Erythroblast (primary cell): ENCODE data around the gene ELOVL6.

Experiments used
- GATA1 ChIP-seq: IDR thresholded peaks from 2 replicates; pipeline ENCODE4 v1.6.1; 2011; ENCODE audit warnings: low read depth, mild to moderate bottlenecking, control low read depth, low read length, moderate library complexity
- POLR2A ChIP-seq: IDR thresholded peaks from 2 replicates; pipeline ENCODE4 v1.6.1; 2011; ENCODE audit warnings: mild to moderate bottlenecking, low read length

DNA sequence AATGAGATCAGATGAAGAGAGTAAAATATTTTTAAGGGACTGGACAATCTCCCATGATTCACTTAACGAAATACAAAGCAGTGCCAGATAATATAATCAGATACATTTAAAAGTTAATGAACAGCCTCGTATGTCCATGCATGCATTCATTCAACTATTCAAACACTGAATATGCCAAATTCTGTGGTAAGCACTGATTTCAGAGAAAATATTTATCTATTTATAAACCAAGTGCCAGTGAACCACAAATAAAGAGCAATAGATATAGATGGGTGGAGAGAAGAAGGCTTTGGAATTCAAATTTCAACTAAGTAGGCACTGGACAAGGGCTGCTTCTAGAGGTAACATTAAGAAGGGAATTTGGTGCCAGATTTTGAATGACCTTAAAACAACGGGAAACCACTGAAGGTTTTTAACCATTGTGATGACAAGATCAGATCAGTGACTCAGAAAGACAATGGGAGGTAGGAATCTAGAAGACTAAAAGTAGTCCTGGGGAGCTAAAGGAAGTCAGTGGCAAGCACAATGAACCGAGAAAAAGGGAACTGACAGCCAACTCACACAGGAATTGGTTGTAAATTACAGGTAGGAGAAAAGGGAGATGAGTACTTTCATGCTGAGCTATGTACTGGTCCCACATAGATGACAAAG is 14.2 kb downstream of the ELOVL6 start:
- TF ChIP-seq POLR2A, result no peak
- no peak for TF ChIP-seq GATA1
